ENCODE data around the gene RHBDL3. TPM values are rescaled to one million over a fixed set of nuclear protein-coding genes. Genes with fewer than 3 reads are reported as not detected.
"Not testable (repeated sequence)": the region's sequence is repeated elsewhere in the genome, so short reads cannot be mapped to it uniquely, and the experiment has no call there.

Gene RHBDL3
- polyA plus RNA-seq, 1 donor from 2014 or later, result 0.25 TPM

GRCh38 chr17:32315171-32315570, 49.5 kb downstream of the RHBDL3 start:
- no peak overlapping the region for H3K9ac ChIP-seq (ENCODE audit: low read length)
- H3K4me2 ChIP-seq (ENCODE audit: low read length), result no peak overlapping the region
- H2AFZ ChIP-seq (ENCODE audit: low read depth, low read length), result no peak overlapping the region
- H3K36me3 ChIP-seq (ENCODE audit: insufficient read depth, low read length), result no peaks in the 10 kb centered on the region
- H3K9me2 ChIP-seq (ENCODE audit: insufficient read depth, low read length), result no peaks in the 10 kb centered on the region
- no peaks in the 10 kb centered on the region for H4K20me1 ChIP-seq (ENCODE audit: insufficient read depth)
- H3K79me2 ChIP-seq (replicated peaks; ENCODE audit: insufficient read depth, low read length), result no peaks in the 10 kb centered on the region
- H3F3A ChIP-seq (ENCODE audit: insufficient read depth, low read length, poor library complexity, severe bottlenecking), result no peaks in the 10 kb centered on the region
- TF ChIP-seq RAD21 (conservative IDR thresholded peaks at IDR 0.05) (no peak), MXI1 (conservative IDR thresholded peaks at IDR 0.05; ENCODE audit: poor library complexity, severe bottlenecking) (no peak), EZH2 (IDR thresholded peaks at IDR 0.05; ENCODE audit: borderline replicate concordance, insufficient read depth, low read length, poor library complexity, severe bottlenecking) (no peak), REST (IDR thresholded peaks at IDR 0.05; ENCODE audit: borderline replicate concordance) (no peak), SMC3 (conservative IDR thresholded peaks at IDR 0.05; ENCODE audit: poor library complexity) (no peak), CTCF (IDR thresholded peaks at IDR 0.05; ENCODE audit: poor library complexity, severe bottlenecking) (no peak), TAF1 (IDR thresholded peaks at IDR 0.05; ENCODE audit: low read depth) (no peak), EP300 (conservative IDR thresholded peaks at IDR 0.05; ENCODE audit: poor library complexity, severe bottlenecking) (no peak), POLR2AphosphoS5 (IDR thresholded peaks at IDR 0.05) (no peak)
- no peak overlapping the region for H3K27ac ChIP-seq (ENCODE audit: low read length)
- H3K27me3 ChIP-seq (ENCODE audit: insufficient read depth, low read depth, low read length), result no peaks in the 10 kb centered on the region
- no peaks in the 10 kb centered on the region for H3K9me3 ChIP-seq (ENCODE audit: low read length)
- no peak overlapping the region for H3K4me3 ChIP-seq (ENCODE audit: low read length)

GRCh38 chr17:32316653-32317052, 51.0 kb downstream of the RHBDL3 start:
- H3K9me2 ChIP-seq (ENCODE audit: insufficient read depth, low read length); H3K4me3 ChIP-seq (ENCODE audit: low read length); H3F3A ChIP-seq (ENCODE audit: insufficient read depth, low read length, poor library complexity, severe bottlenecking); H3K36me3 ChIP-seq (ENCODE audit: insufficient read depth, low read length); H4K20me1 ChIP-seq (ENCODE audit: insufficient read depth); H3K9ac ChIP-seq (ENCODE audit: low read length); H3K4me2 ChIP-seq (ENCODE audit: low read length); H3K9me3 ChIP-seq (ENCODE audit: low read length); H3K27ac ChIP-seq (ENCODE audit: low read length); H2AFZ ChIP-seq (ENCODE audit: low read depth, low read length); H3K27me3 ChIP-seq (ENCODE audit: insufficient read depth, low read depth, low read length); H3K79me2 ChIP-seq (replicated peaks; ENCODE audit: insufficient read depth, low read length): not testable (repeated sequence)

- Histone ChIP-seq H3K9me2 (ENCODE audit: insufficient read depth, low read length) (no peaks in the 10 kb centered on the region), H3K36me3 (ENCODE audit: insufficient read depth, low read length) (no peaks in the 10 kb centered on the region), H3K27me3 (ENCODE audit: insufficient read depth, low read depth, low read length) (no peaks in the 10 kb centered on the region), H3K27ac (ENCODE audit: low read length) (no peak overlapping the region), H3K9me3 (ENCODE audit: low read length) (no peaks in the 10 kb centered on the region), H2AFZ (ENCODE audit: low read depth, low read length) (no peak overlapping the region), H3K4me3 (ENCODE audit: low read length) (no peak overlapping the region), H3F3A (ENCODE audit: insufficient read depth, low read length, poor library complexity, severe bottlenecking) (no peaks in the 10 kb centered on the region), H3K9ac (ENCODE audit: low read length) (no peak overlapping the region), H3K4me2 (ENCODE audit: low read length) (no peak overlapping the region), H4K20me1 (ENCODE audit: insufficient read depth) (no peaks in the 10 kb centered on the region), H3K79me2 (replicated peaks; ENCODE audit: insufficient read depth, low read length) (no peaks in the 10 kb centered on the region)
- TF ChIP-seq POLR2AphosphoS5 (IDR thresholded peaks at IDR 0.05), result no peak
- TF ChIP-seq EZH2 (IDR thresholded peaks at IDR 0.05; ENCODE audit: borderline replicate concordance, insufficient read depth, low read length, poor library complexity, severe bottlenecking), result no peak
- no peak for TF ChIP-seq EP300 (conservative IDR thresholded peaks at IDR 0.05; ENCODE audit: poor library complexity, severe bottlenecking)
- TF ChIP-seq REST (IDR thresholded peaks at IDR 0.05; ENCODE audit: borderline replicate concordance), result no peak
- no peak for TF ChIP-seq SMC3 (conservative IDR thresholded peaks at IDR 0.05; ENCODE audit: poor library complexity)
- TF ChIP-seq TAF1 (IDR thresholded peaks at IDR 0.05; ENCODE audit: low read depth), result no peak
- TF ChIP-seq MXI1 (conservative IDR thresholded peaks at IDR 0.05; ENCODE audit: poor library complexity, severe bottlenecking), result no peak
- no peak for TF ChIP-seq RAD21 (conservative IDR thresholded peaks at IDR 0.05)
- no peak for TF ChIP-seq CTCF (IDR thresholded peaks at IDR 0.05; ENCODE audit: poor library complexity, severe bottlenecking)
Observed at GRCh38 chr17:32317353-32317752, 51.7 kb downstream of the RHBDL3 start.
